HUES48 (cell line): ENCODE measurements around the gene CCDC60.

Experiments used
- H3K27ac ChIP-seq: one replicate; pipeline ENCODE4 v1.7.0; 2013; ENCODE audit warnings: low read depth, low read length, inconsistent platforms
- H3K27me3 ChIP-seq: 2 replicates; pipeline ENCODE4 v1.6.1; 2013; ENCODE audit warnings: mild to moderate bottlenecking, low read length; ENCODE audit not compliant: control insufficient read depth, insufficient read depth
- H3K36me3 ChIP-seq: 2 replicates; pipeline ENCODE4 v1.6.1; 2013; ENCODE audit warnings: low read length; ENCODE audit not compliant: control insufficient read depth, insufficient read depth
- H3K4me1 ChIP-seq: 2 replicates; pipeline ENCODE4 v1.6.1; 2013; ENCODE audit warnings: mild to moderate bottlenecking, low read length; ENCODE audit not compliant: control insufficient read depth, insufficient read depth
- H3K4me3 ChIP-seq: 2 replicates; pipeline ENCODE4 v1.5.1; 2013; ENCODE audit warnings: mild to moderate bottlenecking, low read depth, low read length
- H3K9ac ChIP-seq: 2 replicates; pipeline ENCODE4 v1.6.1; 2013; ENCODE audit warnings: mild to moderate bottlenecking, low read depth, low read length, moderate library complexity
- H3K9me3 ChIP-seq: 2 replicates; pipeline ENCODE4 v1.6.1; 2013; ENCODE audit warnings: low read length; ENCODE audit not compliant: control insufficient read depth, insufficient read depth

CCDC60 gene

GRCh38 chr12:119384340-119384739, 49.8 kb downstream of the CCDC60 start:
- Histone ChIP-seq H3K27me3 (no peaks in the 10 kb centered on the region; the same call in 1 of the 2 replicates), H3K4me3 (no peak overlapping the region), H3K4me1 (peaks cover 15% of the 10 kb centered on the region), H3K36me3 (no peaks in the 10 kb centered on the region), H3K9ac (no peak overlapping the region), H3K9me3 (no peaks in the 10 kb centered on the region), H3K27ac (no peak overlapping the region)

- no peak overlapping the region for H3K9ac ChIP-seq
- H3K4me3 ChIP-seq: no peak overlapping the region
- H3K9me3 ChIP-seq: no peaks in the 10 kb centered on the region
- no peaks in the 10 kb centered on the region; the same call in 1 of the 2 replicates for H3K27me3 ChIP-seq
- H3K27ac ChIP-seq: no peak overlapping the region
- H3K36me3 ChIP-seq: no peaks in the 10 kb centered on the region
- peaks cover 22% of the 10 kb centered on the region for H3K4me1 ChIP-seq
Measured at GRCh38 chr12:119385659-119386058, 51.1 kb downstream of the CCDC60 start.

GRCh38 chr12:119389687-119390086, 55.2 kb downstream of the CCDC60 start:
- H3K27me3 ChIP-seq: no peaks in the 10 kb centered on the region; the same call in 1 of the 2 replicates
- no peak overlapping the region for H3K4me3 ChIP-seq
- no peaks in the 10 kb centered on the region for H3K36me3 ChIP-seq
- peaks cover 29% of the 10 kb centered on the region for H3K4me1 ChIP-seq
- H3K9me3 ChIP-seq: no peaks in the 10 kb centered on the region
- H3K27ac ChIP-seq: no peak overlapping the region
- H3K9ac ChIP-seq: no peak overlapping the region

- H3K27ac ChIP-seq: no peak overlapping the region
- peaks cover 24% of the 10 kb centered on the region for H3K4me1 ChIP-seq
- H3K36me3 ChIP-seq: no peaks in the 10 kb centered on the region
- no peaks in the 10 kb centered on the region for H3K9me3 ChIP-seq
- no peak overlapping the region for H3K9ac ChIP-seq
- H3K27me3 ChIP-seq: no peaks in the 10 kb centered on the region; the same call in 1 of the 2 replicates
- H3K4me3 ChIP-seq: no peak overlapping the region
Measured at GRCh38 chr12:119391673-119392072, 57.1 kb downstream of the CCDC60 start.

- Histone ChIP-seq H3K9me3 (peaks cover 6% of the 10 kb centered on the region; the same call in 1 of the 2 replicates), H3K9ac (no peak overlapping the region)
Measured at GRCh38 chr12:119393677-119394076, 59.1 kb downstream of the CCDC60 start.

GRCh38 chr12:119397540-119397939, 63.0 kb downstream of the CCDC60 start:
- Histone ChIP-seq H3K36me3 (no peaks in the 10 kb centered on the region), H3K4me3 (no peak overlapping the region), H3K4me1 (no peaks in the 10 kb centered on the region), H3K9ac (no peak overlapping the region), H3K9me3 (peaks cover 11% of the 10 kb centered on the region; the same call in 1 of the 2 replicates), H3K27ac (no peak overlapping the region), H3K27me3 (no peaks in the 10 kb centered on the region)

More at GRCh38 chr12:119393677-119394076, 59.1 kb downstream of the CCDC60 start:
- H3K27me3 ChIP-seq: no peaks in the 10 kb centered on the region
- H3K27ac ChIP-seq: no peak overlapping the region
- no peaks in the 10 kb centered on the region for H3K36me3 ChIP-seq
- peaks cover 14% of the 10 kb centered on the region for H3K4me1 ChIP-seq
- no peak overlapping the region for H3K4me3 ChIP-seq

- Histone ChIP-seq H3K27me3 (no peaks in the 10 kb centered on the region), H3K36me3 (no peaks in the 10 kb centered on the region), H3K4me3 (no peak overlapping the region), H3K4me1 (no peaks in the 10 kb centered on the region), H3K9me3 (peaks cover 11% of the 10 kb centered on the region; the same call in 1 of the 2 replicates), H3K27ac (no peak overlapping the region), H3K9ac (no peak overlapping the region)
Measured at GRCh38 chr12:119398190-119398589, 63.7 kb downstream of the CCDC60 start.

- H3K36me3 ChIP-seq: no peaks in the 10 kb centered on the region
- peaks cover 11% of the 10 kb centered on the region; the same call in 1 of the 2 replicates for H3K9me3 ChIP-seq
- H3K9ac ChIP-seq: no peak overlapping the region
- H3K4me3 ChIP-seq: no peak overlapping the region
- no peaks in the 10 kb centered on the region for H3K4me1 ChIP-seq
- no peaks in the 10 kb centered on the region for H3K27me3 ChIP-seq
- H3K27ac ChIP-seq: no peak overlapping the region
Measured at GRCh38 chr12:119399301-119399700, 64.8 kb downstream of the CCDC60 start.

GRCh38 chr12:119406308-119406707, 71.8 kb downstream of the CCDC60 start:
- H3K4me3 ChIP-seq: no peak overlapping the region
- no peaks in the 10 kb centered on the region for H3K4me1 ChIP-seq

GRCh38 chr12:119406811-119407210, 72.3 kb downstream of the CCDC60 start:
- H3K36me3 ChIP-seq: no peaks in the 10 kb centered on the region
- H3K9me3 ChIP-seq: no peaks in the 10 kb centered on the region
- H3K27me3 ChIP-seq: no peaks in the 10 kb centered on the region
- H3K27ac ChIP-seq: no peak overlapping the region
- no peaks in the 10 kb centered on the region for H3K4me1 ChIP-seq
- H3K4me3 ChIP-seq: no peak overlapping the region
- no peak overlapping the region for H3K9ac ChIP-seq

More at GRCh38 chr12:119406308-119406707, 71.8 kb downstream of the CCDC60 start:
- Histone ChIP-seq H3K27me3 (no peaks in the 10 kb centered on the region), H3K27ac (no peak overlapping the region), H3K9me3 (no peaks in the 10 kb centered on the region), H3K9ac (no peak overlapping the region), H3K36me3 (no peaks in the 10 kb centered on the region)

GRCh38 chr12:119409043-119409442, 74.5 kb downstream of the CCDC60 start:
- Histone ChIP-seq H3K9ac (no peak overlapping the region), H3K4me1 (peaks cover 4% of the 10 kb centered on the region; the same call in 1 of the 2 replicates), H3K36me3 (no peaks in the 10 kb centered on the region), H3K27ac (no peak overlapping the region), H3K4me3 (no peak overlapping the region), H3K27me3 (no peaks in the 10 kb centered on the region), H3K9me3 (no peaks in the 10 kb centered on the region)
